Activated CD4-positive, alpha-beta T cell treated with anti-CD3 and anti-CD28 coated beads, Interleukin-2, amount 50 U/mL, for 16 hours (primary cell): ENCODE measurements around the gene HAP1.

Experiments
- DNase-seq: peaks from one replicate; pipeline ENCODE4 v3.0.0-alpha.2; 2020

The HAP1 gene

DNA sequence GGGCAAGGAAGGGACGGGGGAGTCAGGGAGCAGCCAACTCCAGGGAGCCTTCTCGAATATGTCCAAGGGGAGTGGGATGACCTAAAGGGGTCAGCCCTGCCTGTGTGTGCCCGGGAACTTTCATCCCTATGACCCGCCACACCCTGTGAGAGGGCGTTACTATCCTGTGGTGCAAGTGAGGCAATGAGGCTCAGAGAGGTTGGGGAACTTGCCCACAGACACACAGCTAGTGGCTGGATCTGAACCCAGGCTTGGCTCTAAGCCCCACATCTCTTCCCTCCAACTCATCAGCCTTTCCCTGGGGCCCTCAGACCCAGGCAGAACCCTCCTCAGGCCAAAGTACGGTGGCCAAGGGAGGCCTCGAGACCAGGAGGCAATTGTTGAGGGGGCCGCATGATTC, 28.9 kb upstream of the HAP1 start:
- no peak for DNase-seq

DNA sequence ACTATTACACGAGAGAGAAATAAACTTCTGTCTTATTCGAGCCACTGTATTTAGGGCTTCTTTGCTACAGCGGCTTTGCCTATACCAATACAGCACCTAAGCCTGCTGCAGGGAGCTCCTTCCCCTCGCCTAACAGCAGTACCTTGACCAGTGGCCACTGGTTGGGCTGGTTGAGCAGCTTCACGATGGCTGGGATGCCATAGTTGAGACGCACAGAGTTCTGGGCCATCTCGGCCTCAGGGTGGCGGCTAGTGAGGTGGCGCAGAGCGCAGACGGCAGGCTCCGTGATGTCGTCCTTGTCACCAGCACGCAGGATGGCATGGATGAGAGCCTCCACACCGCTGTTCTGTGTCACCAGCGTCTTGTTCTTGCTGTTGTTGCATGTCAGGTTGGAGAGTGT, 28.4 kb upstream of the HAP1 start:
- DNase-seq = no peak

DNA sequence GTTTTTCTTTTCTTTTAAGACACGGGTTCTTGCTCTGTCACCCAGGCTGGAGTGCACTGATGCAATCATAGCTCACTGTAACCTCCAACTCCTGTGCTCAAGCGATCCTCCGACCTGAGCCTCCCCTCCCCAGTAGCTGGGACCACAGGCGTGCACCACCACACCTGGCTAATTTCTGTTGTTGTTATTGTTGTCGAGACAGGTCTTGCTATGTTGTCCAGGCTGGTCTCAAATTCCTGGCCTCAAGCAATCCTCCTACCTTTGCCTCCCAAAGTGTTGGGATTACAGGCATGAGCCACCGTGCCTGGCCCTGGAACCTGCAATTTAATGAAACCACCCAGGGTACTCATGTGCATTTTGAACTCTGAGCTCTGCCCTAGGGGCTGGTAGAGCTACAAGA, 27.9 kb upstream of the HAP1 start:
- no peak for DNase-seq

DNA sequence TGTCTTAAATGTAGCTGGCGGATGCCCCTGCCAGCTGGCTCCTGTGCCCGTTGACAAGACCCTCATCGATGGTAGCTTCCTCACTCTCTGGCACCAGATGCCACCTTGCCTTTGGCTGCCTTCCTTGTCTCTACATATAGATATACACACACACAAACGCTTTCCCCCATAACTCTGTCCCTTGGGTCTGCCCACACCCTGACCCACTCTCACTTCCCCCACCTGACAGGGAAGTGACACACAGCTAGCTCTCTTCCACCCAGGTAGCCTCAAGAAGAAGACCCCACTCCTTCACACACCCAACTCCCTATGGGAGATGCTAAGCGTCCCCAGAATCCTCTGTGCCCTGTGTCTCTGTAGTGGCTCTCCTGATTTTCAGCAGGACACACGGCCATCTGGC, 26.4 kb upstream of the HAP1 start:
- no peak for DNase-seq

- DNase-seq = no peak
Measured at GRCh38 chr17:41758601-41759000, 24.2 kb upstream of the HAP1 start.

DNA sequence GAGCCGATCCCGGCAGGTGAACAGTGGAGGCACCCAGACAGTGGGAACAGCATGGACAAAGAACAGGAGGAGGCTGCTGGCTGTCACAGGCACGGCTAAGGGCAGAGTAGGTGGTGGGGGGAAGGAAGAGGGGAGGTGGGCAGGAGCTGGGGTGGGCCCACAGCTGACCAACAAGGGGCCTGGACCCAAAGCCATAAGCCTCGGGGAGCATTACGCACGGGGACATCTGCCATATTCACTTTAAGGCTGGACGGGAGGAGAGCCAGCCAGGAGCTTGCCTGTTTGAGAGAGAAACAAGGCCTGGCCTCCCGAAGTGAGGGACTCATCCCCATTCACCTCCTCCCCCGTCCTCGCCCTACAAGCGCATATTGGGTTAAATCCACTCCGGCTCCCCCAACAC, 19.6 kb upstream of the HAP1 start:
- DNase-seq = no peak

DNA sequence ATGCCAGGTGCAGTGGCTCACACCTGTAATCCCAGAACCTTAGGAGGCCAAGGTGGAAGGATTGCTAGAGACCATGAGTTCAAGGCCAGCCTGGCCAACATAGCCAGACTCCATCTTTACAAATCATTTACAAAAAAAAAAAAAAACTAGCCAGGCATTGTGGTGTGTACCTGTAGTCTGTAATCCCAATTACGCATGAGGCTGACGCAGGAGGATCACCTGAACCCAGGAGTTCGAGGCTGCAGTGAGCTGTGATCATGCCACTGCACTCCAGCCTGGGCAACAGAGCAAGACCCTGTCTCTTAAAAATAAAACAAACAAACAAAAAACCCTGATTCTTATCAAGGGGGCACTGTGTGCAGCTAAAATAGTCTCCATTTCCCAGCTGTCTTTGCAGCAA, 16.8 kb upstream of the HAP1 start:
- DNase-seq = no peak

DNA sequence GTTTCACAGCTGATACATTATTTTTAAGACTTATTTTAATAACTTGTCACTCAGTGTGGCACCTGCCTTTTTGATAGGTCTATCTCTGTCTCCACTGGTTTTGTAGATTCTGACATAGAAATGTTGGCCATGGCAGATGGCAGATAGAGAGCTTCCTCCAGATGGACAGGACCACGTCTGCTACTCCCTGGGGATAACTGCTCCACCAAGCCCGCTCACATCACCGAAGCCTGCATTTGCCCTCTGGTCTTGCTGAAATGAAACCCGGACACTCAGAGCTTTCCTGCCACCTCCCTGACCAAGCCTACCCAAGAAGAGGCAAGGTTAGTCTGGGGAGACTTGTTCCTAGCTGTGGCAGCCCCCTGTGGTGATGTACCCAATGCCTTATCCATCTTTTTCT, 16.4 kb upstream of the HAP1 start:
- no peak for DNase-seq

DNA sequence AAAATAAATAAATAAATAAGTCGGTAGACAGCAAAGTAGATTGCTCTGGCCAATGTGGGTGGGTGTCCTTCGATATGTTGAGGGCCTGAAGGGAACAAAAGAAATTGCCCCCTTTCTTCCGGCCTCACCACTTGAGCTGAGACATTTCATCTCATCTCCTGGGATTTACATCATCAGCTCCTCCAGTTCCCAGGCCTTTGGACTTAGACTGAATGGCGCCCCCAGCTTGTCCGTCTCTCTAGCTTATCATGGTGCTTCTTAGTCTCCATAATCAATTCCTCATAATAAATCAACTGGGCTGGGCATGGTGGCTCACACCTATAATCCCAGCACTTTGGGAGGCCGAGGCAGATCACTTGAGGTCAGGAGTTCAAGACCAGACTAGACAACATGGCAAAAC, 13.8 kb upstream of the HAP1 start:
- DNase-seq = no peak

DNA sequence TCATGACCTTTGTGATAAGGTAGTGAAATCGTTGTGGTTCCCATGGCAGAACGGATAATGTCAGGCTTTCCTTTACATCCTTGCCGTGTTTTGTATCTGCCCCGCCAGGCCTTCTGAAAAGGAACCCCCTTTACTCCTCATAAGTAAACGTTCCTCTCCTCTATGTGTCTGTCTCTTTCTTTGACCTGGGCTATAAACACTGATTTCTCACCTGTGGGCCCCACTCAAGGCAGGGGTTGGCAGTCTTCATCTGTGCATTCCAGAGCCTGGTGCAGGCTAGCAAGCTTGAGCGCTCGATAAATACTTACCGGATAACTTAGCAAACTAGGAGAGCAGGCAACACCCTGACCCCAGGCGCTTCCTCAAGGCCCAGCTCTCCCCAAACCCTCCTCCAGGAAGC, 7.3 kb upstream of the HAP1 start:
- no peak for DNase-seq

- DNase-seq = no peak
Measured at GRCh38 chr17:41740506-41740905, 6.1 kb upstream of the HAP1 start.

DNA sequence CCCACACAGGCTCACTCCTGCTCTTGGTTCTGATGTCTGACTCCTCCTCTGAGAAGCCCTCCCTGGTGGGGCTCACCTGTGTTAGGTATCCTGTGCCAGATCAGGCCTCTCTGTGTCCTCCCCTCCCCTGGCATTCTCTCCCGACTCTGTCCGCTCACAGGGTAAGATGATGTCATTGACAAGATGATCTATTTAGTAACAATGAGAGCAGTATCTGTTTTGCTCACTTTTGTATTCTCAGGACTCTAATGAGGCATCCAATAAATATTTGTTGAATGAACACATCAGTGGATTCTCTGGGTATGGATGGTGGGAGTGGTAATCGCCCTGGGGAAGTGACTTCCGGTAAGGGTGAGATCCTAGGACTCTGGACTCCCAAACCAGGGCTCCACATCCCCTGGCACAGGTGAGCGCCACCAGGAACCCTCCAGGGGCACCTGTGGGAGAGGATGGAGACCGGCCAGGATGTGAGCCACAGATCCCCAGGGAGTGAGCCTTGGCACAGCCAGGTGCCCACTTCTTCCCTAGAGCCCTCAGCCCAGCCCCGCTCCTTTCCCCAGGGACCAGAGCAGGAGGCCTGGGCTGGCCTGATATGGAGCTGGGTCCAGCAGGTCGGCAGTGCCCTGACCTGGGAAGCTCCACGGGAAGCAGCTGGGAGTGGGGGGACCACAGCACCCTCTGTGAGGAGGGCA, 5.4 kb upstream of the HAP1 start:
- DNase-seq = no peak

DNA sequence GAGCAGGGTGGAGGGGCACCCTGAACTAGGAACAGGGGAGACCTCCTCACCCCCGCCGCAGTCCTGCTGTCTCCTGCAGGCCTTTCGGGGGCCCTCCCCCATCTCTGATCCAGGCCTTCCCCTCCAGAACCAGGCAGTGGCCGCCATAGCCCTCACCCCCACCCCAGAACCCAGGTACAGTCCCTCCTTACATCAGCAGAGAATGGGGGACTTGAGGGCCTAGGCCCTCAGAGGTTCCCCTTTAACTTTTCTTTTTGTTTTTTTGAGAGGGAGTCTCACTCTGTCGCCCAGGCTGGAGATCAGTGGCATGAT, 4.3 kb upstream of the HAP1 start:
- no peak for DNase-seq

DNA sequence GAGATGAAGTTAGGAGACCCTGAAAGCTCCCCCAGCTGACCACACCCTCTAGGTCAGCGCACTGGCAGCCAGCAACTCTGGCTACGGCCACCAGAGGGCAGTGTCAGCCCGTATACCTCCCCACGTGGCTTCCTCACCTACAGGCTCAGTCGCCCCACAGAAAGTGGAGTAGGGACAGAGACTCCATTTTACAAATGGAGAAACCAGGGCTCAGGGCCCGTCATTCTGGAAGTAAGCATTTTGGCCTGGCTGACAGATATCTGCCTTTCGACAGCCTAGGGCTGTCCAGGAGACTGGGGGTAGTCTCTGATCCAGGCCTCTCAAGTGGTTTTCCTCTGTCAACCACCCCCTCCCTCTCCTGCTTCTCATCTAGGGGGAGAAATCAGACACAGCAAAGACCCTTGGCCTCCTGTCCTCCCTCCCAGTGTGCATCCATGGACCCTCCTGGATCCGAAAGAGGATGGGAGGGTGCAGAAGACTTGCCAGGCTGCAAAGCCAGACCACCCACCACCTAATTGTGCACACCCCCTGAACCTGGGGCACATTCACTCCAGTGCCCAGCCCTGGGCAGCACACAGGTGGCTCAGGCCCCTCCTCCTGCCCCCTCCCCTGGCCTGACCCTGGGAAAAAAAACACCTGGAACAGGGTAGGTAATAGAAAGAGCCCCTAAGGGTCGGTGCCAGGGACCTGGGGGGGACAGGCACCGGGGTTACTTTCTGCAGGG, 3.8 kb upstream of the HAP1 start:
- DNase-seq = peak; percentile 87

GRCh38 chr17:41737680-41738023, 3.2 kb upstream of the HAP1 start:
- DNase-seq = no peak

- no peak for DNase-seq
Measured at GRCh38 chr17:41736983-41737679, 2.7 kb upstream of the HAP1 start.

DNA sequence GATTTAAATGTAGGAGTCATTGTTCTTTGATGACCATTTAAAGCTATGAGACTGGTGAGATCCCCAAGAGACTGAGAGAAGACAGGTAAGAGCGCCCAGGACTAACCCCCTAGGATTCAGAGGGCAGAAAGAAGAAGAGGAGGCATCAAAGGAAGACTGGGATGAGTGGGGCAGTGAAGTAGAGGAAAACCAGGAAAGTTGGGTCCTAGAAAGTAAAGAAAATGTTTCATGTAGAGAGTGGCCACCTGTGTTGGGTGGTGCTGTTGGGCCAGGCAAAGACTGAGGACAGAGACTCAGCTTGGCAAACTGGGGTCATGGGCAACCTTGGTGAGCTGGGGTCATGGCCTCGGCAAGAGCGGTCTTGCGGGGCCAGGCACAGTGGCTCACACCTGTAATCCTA, 1.3 kb upstream of the HAP1 start:
- DNase-seq = no peak

DNA sequence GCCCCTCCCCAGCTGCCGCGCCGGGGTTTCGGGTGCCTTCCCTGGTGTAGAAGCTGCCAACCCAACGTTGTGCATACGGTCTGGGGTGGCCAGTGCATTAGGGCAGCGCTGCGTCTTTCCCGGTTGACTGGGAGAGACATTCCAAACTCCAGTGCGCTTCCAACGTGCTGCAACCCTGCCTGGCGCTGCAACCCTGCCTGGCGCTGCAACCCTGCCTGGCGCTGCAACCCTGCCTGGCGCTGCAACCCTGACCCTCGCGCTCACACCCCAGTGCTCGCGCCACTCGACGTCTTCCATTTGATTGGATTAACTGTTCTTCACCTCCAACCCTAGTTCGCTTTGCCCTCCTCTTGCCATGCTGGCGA, 488 bp upstream of the HAP1 start:
- DNase-seq = no peak

GRCh38 chr17:41733348-41734138, 900 bp downstream of the HAP1 start:
- DNase-seq = no peak

DNA sequence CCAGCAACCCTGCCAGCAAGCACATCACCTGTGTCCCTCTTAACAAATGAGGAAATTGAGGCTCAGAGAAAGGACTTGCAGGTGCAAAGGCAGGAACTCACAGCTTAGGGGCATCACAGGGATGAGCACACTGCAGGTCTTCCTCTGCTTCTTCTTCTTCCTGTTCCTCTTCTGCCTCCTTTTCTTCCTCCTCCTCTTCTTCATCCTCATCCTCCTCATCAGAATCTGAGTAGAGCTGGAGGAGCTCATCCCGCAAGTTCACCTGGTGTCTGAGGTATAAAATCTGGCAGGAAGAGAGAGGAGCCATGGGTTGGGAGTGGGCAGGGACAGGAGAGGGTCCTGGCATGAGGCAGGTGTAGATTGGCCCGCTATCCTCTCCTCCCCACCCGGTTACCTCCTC, 2.6 kb downstream of the HAP1 start:
- DNase-seq = no peak

GRCh38 chr17:41730479-41730878, 4.0 kb downstream of the HAP1 start:
- DNase-seq = no peak

DNA sequence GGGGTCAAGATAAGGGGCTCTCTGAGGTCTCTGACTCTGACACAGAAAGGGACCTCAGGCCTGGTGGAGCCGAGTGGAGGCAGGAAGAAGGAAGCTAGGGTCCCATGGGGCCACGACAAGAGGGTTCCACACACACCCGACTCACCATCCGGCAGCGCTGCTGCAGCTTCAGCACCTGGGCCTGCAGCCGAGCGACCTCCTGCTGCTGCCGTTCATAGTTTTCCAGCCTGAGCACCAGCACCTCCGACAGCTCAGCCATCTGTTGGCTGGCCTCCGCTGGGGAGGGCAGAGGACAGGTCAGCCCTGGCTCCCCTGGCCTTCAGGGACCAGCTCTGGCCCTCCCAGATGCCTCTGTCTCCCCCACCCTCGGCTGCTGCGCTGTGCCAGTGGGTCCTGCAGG, 6.4 kb downstream of the HAP1 start:
- DNase-seq = no peak

GRCh38 chr17:41725134-41725533, 9.3 kb downstream of the HAP1 start:
- no peak for DNase-seq

GRCh38 chr17:41724476-41725050, 9.9 kb downstream of the HAP1 start:
- DNase-seq = no peak
